HG03097 (cell line): Measurements from ENCODE around the gene PRSS36.
"Not testable (repeated sequence)": the region's sequence is repeated elsewhere in the genome, so short reads cannot be mapped to it uniquely, and the experiment has no call there.

ENCODE experiments used
- ATAC-seq: cut with Tn5 transposase; IDR thresholded peaks from one replicate; pipeline ENCODE4 v1.9.1; 2021; ENCODE audit not compliant: unreplicated experiment, low FRiP score

Gene PRSS36

GRCh38 chr16:31143011-31143693 lies 6.7 kb downstream of the PRSS36 start:
- no peak for ATAC-seq

GRCh38 chr16:31142109-31143010 lies 7.5 kb downstream of the PRSS36 start:
- peak; percentile 88 for ATAC-seq

GRCh38 chr16:31141489-31142108 lies 8.3 kb downstream of the PRSS36 start:
- no peak for ATAC-seq

GRCh38 chr16:31141071-31141469 lies 8.8 kb downstream of the PRSS36 start:
- not testable (repeated sequence) for ATAC-seq

GRCh38 chr16:31138621-31139578 lies 11.0 kb downstream of the PRSS36 start:
- ATAC-seq: no peak

- not testable (repeated sequence) for ATAC-seq
These were observed 12.9 kb downstream of the PRSS36 start for GRCh38 chr16:31136822-31137499.

GRCh38 chr16:31136287-31136662 lies 13.6 kb downstream of the PRSS36 start:
- no peak for ATAC-seq

GRCh38 chr16:31135535-31136286 lies 14.2 kb downstream of the PRSS36 start, which contains the start of gene PRSS8:
Gene PRSS8, minus strand, starts transcription at chr16:31135727. Its CDS starts 229 bp downstream, at chr16:31135498.
- no peak for ATAC-seq

- no peak for ATAC-seq
These were observed 15.0 kb downstream of the PRSS36 start for GRCh38 chr16:31134625-31135534.

- no peak for ATAC-seq
These were observed 15.7 kb downstream of the PRSS36 start for GRCh38 chr16:31134091-31134571.

- no peak for ATAC-seq
These were observed 16.8 kb downstream of the PRSS36 start for GRCh38 chr16:31133046-31133501.

GRCh38 chr16:31132303-31132979 lies 17.4 kb downstream of the PRSS36 start:
- no peak for ATAC-seq

GRCh38 chr16:31131841-31132271 lies 18.0 kb downstream of the PRSS36 start:
- no peak for ATAC-seq

GRCh38 chr16:31131416-31131815 lies 18.4 kb downstream of the PRSS36 start:
- ATAC-seq: no peak

GRCh38 chr16:31130899-31131298 lies 19.0 kb downstream of the PRSS36 start:
- no peak for ATAC-seq

- no peak for ATAC-seq
These were observed 19.5 kb downstream of the PRSS36 start for GRCh38 chr16:31130336-31130891.
